Measurements from ENCODE around the gene NDC80.
"Not testable (repeated sequence)": the region's sequence is repeated elsewhere in the genome, so short reads cannot be mapped to it uniquely, and the experiment has no call there.

Gene NDC80

GRCh38 chr18:2635586-2635985 lies 64.2 kb downstream of the NDC80 start:
- FAIRE-seq = no peak

- FAIRE-seq = no peak
Measured at GRCh38 chr18:2636126-2636631, 64.8 kb downstream of the NDC80 start.

- FAIRE-seq = no peak
Measured at GRCh38 chr18:2641638-2642037, 70.3 kb downstream of the NDC80 start.

- FAIRE-seq = no peak
Measured at GRCh38 chr18:2642771-2643170, 71.4 kb downstream of the NDC80 start.

- no peak for FAIRE-seq
Measured at GRCh38 chr18:2644535-2644934, 73.2 kb downstream of the NDC80 start.

- no peak for FAIRE-seq
Measured at GRCh38 chr18:2651981-2652380, 80.6 kb downstream of the NDC80 start.

- FAIRE-seq = no peak
Measured at GRCh38 chr18:2653467-2653866, 82.1 kb downstream of the NDC80 start.

GRCh38 chr18:2654169-2654927 lies 83.0 kb downstream of the NDC80 start:
- no peak for FAIRE-seq

- FAIRE-seq = no peak
Measured at GRCh38 chr18:2654928-2655177, 83.5 kb downstream of the NDC80 start.

GRCh38 chr18:2655178-2655953 lies 84.0 kb downstream of the NDC80 start, which contains the start of gene SMCHD1:
TSS of gene SMCHD1 (plus strand) at chr18:2655726. CDS start at chr18:2656076, 350 bp downstream.
- no peak for FAIRE-seq

- no peak for FAIRE-seq
Measured at GRCh38 chr18:2655954-2656236, 84.5 kb downstream of the NDC80 start.

GRCh38 chr18:2656237-2656980 lies 85.1 kb downstream of the NDC80 start:
- FAIRE-seq = no peak

- FAIRE-seq = no peak
Measured at GRCh38 chr18:2656981-2657512, 85.7 kb downstream of the NDC80 start.

- FAIRE-seq = no peak
Measured at GRCh38 chr18:2657788-2658458, 86.6 kb downstream of the NDC80 start.

GRCh38 chr18:2660849-2661248 lies 89.5 kb downstream of the NDC80 start:
- FAIRE-seq = not testable (repeated sequence)

- not testable (repeated sequence) for FAIRE-seq
Measured at GRCh38 chr18:2662288-2662687, 90.9 kb downstream of the NDC80 start.

GRCh38 chr18:2662990-2663389 lies 91.6 kb downstream of the NDC80 start:
- no peak for FAIRE-seq

All from endometrium (tissue), 2 donors.